Measurements from ENCODE around the gene ARHGEF10L.

GRCh38 chr1:17663646-17664045 is 124.1 kb downstream of the ARHGEF10L start:
- TF ChIP-seq, protein P1, sequence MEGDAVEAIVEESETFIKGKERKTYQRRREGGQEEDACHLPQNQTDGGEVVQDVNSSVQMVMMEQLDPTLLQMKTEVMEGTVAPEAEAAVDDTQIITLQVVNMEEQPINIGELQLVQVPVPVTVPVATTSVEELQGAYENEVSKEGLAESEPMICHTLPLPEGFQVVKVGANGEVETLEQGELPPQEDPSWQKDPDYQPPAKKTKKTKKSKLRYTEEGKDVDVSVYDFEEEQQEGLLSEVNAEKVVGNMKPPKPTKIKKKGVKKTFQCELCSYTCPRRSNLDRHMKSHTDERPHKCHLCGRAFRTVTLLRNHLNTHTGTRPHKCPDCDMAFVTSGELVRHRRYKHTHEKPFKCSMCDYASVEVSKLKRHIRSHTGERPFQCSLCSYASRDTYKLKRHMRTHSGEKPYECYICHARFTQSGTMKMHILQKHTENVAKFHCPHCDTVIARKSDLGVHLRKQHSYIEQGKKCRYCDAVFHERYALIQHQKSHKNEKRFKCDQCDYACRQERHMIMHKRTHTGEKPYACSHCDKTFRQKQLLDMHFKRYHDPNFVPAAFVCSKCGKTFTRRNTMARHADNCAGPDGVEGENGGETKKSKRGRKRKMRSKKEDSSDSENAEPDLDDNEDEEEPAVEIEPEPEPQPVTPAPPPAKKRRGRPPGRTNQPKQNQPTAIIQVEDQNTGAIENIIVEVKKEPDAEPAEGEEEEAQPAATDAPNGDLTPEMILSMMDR (optimal IDR thresholded peaks at IDR 0.05 in 1 of 3, IDR thresholded peaks at IDR 0.05 in 1 of 3, conservative IDR thresholded peaks at IDR 0.05 in 1 of 3; ENCODE audit: extremely low read depth in 1 of 3, insufficient read depth in 2 of 3, low read length in 3 of 3) = no peak
- TF ChIP-seq EZH2 (IDR thresholded peaks at IDR 0.05; ENCODE audit: low read length) = no peak

Measured in keratinocyte (primary cell).